Activated CD4-positive, alpha-beta T cell treated with anti-CD3 and anti-CD28 coated beads, Interleukin-2, amount 10 ng/mL, durations not matched to agents 24 days and 14 days (primary cell): ENCODE results near the gene CTU1. TPM values are rescaled to one million over a fixed set of nuclear protein-coding genes. Genes with fewer than 3 reads are reported as not detected.
A peak's percentile ranks its signal among the peaks of the same experiment; 100 is the strongest.
"Not testable (repeated sequence)": the region's sequence is repeated elsewhere in the genome, so short reads cannot be mapped to it uniquely, and the experiment has no call there.

Experiments used
- DNase-seq: peaks from one replicate; pipeline ENCODE4 v3.0.0; 2022
- H3K27ac Mint-ChIP-seq: one replicate; pipeline ENCODE4 v1.8.0; 2022; ENCODE audit warnings: mild to moderate bottlenecking, mixed read lengths
- H3K27me3 Mint-ChIP-seq: one replicate; pipeline ENCODE4 v1.8.0; 2022; ENCODE audit warnings: mixed read lengths
- H3K36me3 Mint-ChIP-seq: one replicate; pipeline ENCODE4 v1.8.0; 2022; ENCODE audit warnings: low read depth, mild to moderate bottlenecking, mixed read lengths
- H3K4me1 Mint-ChIP-seq: one replicate; pipeline ENCODE4 v1.8.0; 2021; ENCODE audit warnings: mixed read lengths
- H3K4me3 Mint-ChIP-seq: one replicate; pipeline ENCODE4 v1.8.0; 2022; ENCODE audit warnings: mild to moderate bottlenecking, moderate library complexity, mixed read lengths
- H3K9me3 Mint-ChIP-seq: one replicate; pipeline ENCODE4 v1.8.0; 2021; ENCODE audit warnings: mixed read lengths
- intact Hi-C: fragments of 100-400 bp; cut with micrococcal nuclease; formaldehyde crosslinking; loops from one replicate; pipeline ENCODE4 v1.15.1; 2023
- total RNA-seq: library from RNA; stranded (reverse); gene quantifications from 2 replicates; pipeline ENCODE4 v1.2.3, GENCODE V29; 2022

The CTU1 gene
- 12.8 and 13.4 TPM in 2 replicates for total RNA-seq

DNA sequence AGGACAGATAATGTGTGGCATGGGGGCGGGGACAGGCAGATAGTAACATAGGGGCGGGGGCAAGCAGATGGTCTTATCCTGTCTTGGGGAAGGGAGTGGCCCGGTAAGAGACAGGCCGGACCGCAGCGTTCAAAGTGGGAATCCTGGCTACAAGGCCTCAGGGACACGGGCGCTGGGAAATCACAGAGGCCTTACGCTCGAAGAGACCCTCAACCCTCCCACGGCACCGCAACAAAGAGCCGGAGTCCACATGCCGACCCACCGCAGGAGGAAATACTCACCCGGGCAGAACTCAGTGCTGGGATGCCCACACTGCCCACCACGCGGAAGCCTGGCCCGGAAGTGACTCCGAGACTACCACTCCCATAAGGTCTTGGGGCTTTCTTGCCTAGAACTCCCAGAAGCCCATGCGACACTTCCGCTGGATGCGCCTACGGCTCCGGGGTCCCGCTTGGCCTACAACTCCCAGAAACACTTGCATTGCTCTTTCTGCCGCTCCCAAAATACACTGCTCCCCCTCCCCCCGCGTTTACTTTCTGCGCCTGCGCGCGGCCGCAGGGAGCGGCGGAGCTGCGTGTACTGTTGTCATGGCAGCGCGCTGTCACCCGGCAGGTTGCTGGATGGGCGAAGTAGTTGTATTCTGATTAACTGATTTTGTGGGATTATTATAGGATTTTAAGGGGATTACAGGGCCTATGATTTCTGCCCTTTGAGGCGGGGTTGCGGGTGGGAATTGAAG, at the start of gene CTU1:
Gene CTU1, minus strand, starts transcription at position 344 of the 739 bp plus-strand sequence. CDS start 3,840 bp downstream, outside the sequence.
- intact Hi-C loops, result loop anchor here (1.0 to 10.0 kb wide), 5 partner anchors 259 to 597 kb away; partner anchors contain the start of genes CLDND2, ETFB and JOSD2
- Mint-ChIP-seq H3K27me3 (no peaks in the 10 kb centered on the region), H3K36me3 (peaks cover 21% of the 10 kb centered on the region), H3K27ac (peak within 1 kb of the TSS; percentile 93), H3K4me1 (peaks cover 24% of the 10 kb centered on the region), H3K9me3 (no peaks in the 10 kb centered on the region), H3K4me3 (peak within 1 kb of the TSS; percentile 87)
- DNase-seq, result peak; percentile 99

DNA sequence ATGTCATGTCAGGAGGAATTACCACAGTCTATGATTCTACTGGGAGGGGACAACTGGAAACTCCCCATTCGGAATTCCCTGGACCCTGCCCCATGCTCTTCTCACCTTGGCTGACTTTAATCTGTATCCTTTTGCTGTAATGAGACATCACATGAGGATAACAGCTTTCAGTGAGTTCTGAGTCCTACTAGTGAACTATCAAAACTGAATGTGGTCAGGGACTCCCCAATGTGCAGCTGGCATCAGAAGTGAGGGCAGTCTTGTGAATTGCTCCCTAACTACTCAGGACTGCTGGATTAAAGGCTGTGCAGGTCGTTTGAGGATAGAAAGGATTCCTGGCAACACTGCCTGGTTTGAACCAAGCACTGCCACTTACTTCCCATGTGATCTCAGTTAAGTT, 49.1 kb upstream of the CTU1 start:
- Mint-ChIP-seq H3K4me1 (peaks cover 10% of the 10 kb centered on the region), H3K36me3 (no peaks in the 10 kb centered on the region), H3K4me3 (no peak overlapping the region), H3K9me3 (no peaks in the 10 kb centered on the region), H3K27me3 (peaks cover 14% of the 10 kb centered on the region), H3K27ac (no peak overlapping the region)
- DNase-seq, result no peak
- intact Hi-C loops, result no loop called here

DNA sequence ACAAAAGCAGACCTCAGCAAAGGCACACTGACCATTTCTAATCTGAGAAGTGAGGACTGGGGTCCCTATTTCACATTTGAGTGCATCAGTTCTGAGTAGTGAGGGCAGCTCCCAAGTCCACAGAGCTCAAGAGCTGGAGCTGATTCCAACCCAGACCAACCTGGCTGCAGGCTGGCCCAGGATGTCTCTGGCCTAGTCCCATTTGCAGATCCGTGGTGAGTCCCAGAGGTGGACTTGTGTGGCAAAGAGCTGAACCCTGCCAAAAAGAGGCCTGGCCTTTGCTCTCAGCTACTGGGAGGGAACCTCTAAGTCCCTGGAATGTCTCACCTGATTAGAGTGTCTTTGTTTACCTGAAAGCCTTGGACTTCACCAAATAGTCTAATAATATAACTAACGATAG, 48.5 kb upstream of the CTU1 start:
- Mint-ChIP-seq H3K4me3 (no peak overlapping the region), H3K36me3 (no peaks in the 10 kb centered on the region), H3K4me1 (peaks cover 10% of the 10 kb centered on the region), H3K27me3 (peaks cover 14% of the 10 kb centered on the region), H3K9me3 (no peaks in the 10 kb centered on the region), H3K27ac (no peak overlapping the region)
- DNase-seq, result no peak
- intact Hi-C loops, result no loop called here

DNA sequence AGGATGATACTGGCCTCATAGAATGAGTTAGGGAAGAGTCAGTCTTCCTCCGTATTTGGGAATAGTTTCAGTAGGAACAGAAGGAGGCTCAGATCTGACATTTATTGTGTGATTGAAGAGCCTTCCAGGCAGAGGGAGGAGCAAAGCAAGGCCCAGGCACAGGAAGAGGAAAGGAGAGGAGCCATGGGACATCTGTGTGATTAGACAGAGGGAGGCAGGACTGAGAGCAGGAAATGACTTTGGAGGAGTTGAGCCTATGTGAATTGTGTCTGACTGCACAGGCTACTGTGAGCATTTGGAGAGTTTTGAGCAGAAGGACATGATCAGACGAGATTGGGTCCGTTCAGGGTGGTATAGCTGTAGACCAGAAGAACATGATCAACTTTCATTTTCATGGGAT, 42.4 kb upstream of the CTU1 start:
- H3K36me3 Mint-ChIP-seq, result no peaks in the 10 kb centered on the region
- no peak for DNase-seq
- peaks cover 8% of the 10 kb centered on the region for H3K9me3 Mint-ChIP-seq
- peaks cover 28% of the 10 kb centered on the region for H3K27me3 Mint-ChIP-seq
- H3K4me3 Mint-ChIP-seq, result no peak overlapping the region
- intact Hi-C loops, result no loop called here
- H3K4me1 Mint-ChIP-seq, result no peaks in the 10 kb centered on the region
- H3K27ac Mint-ChIP-seq, result no peak overlapping the region

DNA sequence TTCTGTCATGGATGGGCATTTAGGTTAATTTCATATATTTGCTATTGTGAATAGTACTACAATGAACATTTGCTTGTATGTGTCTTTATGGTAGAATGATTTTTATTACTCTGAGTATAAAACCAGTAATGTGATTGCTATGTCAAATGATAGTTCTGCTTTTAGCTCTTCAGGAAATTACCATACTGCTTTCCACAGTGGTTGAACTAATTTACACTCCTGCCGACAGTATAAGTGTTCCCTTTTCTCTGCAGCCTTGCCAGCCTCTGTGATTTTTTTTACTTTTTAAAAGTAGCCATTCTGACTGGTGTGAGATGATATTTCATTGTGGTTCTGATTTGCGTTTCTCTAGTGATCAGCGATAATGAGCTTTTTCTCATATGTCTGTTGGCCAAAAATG, 40.4 kb upstream of the CTU1 start:
- no peak overlapping the region for H3K4me3 Mint-ChIP-seq
- no peaks in the 10 kb centered on the region for H3K4me1 Mint-ChIP-seq
- H3K36me3 Mint-ChIP-seq, result no peaks in the 10 kb centered on the region
- intact Hi-C loops, result no loop called here
- H3K9me3 Mint-ChIP-seq, result peaks cover 8% of the 10 kb centered on the region
- H3K27ac Mint-ChIP-seq, result no peak overlapping the region
- peaks cover 28% of the 10 kb centered on the region for H3K27me3 Mint-ChIP-seq
- DNase-seq, result no peak

DNA sequence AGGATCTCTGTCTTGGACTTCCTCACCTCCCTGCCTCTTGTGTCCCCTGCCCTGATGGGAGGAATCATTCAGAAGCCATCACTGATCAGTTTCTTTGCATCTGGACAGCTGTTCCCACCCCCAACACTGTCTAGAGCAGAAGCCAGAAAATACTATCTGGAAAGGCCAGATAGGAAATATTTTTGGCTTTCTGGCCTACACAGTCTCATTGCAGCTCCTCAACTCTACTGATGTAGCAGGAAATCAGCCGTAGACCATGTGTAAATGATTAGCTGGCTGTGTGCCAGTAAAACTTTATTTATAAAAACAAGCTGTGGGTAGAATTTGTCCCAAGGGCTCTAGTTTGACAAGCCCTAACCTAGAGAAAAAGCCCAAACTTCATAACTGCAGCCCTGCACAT, 39.5 kb upstream of the CTU1 start:
- DNase-seq, result no peak
- no peaks in the 10 kb centered on the region for H3K4me1 Mint-ChIP-seq
- intact Hi-C loops, result no loop called here
- H3K4me3 Mint-ChIP-seq, result no peak overlapping the region
- peaks cover 8% of the 10 kb centered on the region for H3K9me3 Mint-ChIP-seq
- no peak overlapping the region for H3K27ac Mint-ChIP-seq
- H3K36me3 Mint-ChIP-seq, result no peaks in the 10 kb centered on the region
- H3K27me3 Mint-ChIP-seq, result peaks cover 26% of the 10 kb centered on the region

DNA sequence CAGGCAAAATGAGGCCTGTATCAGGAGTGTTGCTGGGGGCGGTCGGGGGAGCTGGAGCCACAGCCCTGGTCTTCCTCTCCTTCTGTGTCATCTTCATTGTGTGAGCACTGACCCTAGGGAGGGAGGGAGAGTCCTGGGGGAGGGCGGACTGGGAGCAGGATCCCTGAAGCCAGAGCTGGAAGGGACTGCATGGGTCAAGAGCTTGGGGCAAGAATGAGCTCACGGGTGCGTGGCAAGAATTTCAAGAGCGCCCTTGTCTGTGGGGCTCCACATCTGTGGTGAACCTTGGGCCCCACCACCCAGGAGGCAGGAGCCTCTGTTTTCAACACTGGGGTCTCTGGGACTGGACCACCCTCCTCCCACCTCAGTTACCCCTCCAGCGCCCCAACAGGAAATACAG, 38.5 kb upstream of the CTU1 start:
- Mint-ChIP-seq H3K27me3 (peaks cover 26% of the 10 kb centered on the region), H3K4me1 (no peaks in the 10 kb centered on the region), H3K4me3 (no peak overlapping the region), H3K9me3 (peaks cover 8% of the 10 kb centered on the region), H3K36me3 (no peaks in the 10 kb centered on the region), H3K27ac (no peak overlapping the region)
- DNase-seq, result no peak
- intact Hi-C loops, result no loop called here

DNA sequence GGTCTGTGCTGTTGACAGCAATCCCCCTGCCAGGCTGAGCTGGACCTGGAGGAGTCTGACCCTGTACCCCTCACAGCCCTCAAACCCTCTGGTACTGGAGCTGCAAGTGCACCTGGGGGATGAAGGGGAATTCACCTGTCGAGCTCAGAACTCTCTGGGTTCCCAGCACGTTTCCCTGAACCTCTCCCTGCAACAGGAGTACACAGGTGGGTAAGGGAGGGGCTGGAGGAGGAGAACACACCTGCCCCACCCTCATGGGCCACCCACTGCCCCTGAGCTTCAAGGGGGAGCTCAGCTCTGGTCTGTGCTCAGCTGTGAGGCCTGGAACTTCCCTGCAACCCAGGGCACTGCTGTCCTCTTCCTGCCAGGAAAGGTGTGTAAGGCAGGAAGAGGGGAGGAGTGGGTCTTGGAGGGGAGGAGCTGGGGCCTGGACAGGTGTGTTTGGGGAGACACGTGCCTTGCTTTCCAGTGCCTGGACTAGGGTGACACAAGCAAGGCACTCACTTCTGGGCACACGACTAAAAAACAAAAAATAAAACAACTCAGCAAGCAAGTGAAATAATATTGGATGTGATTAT, 37.8 kb upstream of the CTU1 start:
- H3K36me3 Mint-ChIP-seq, result no peaks in the 10 kb centered on the region
- intact Hi-C loops, result no loop called here
- H3K9me3 Mint-ChIP-seq, result peaks cover 6% of the 10 kb centered on the region
- no peak for DNase-seq
- peaks cover 31% of the 10 kb centered on the region for H3K27me3 Mint-ChIP-seq
- no peak overlapping the region for H3K27ac Mint-ChIP-seq
- H3K4me3 Mint-ChIP-seq, result no peak overlapping the region
- H3K4me1 Mint-ChIP-seq, result no peaks in the 10 kb centered on the region

DNA sequence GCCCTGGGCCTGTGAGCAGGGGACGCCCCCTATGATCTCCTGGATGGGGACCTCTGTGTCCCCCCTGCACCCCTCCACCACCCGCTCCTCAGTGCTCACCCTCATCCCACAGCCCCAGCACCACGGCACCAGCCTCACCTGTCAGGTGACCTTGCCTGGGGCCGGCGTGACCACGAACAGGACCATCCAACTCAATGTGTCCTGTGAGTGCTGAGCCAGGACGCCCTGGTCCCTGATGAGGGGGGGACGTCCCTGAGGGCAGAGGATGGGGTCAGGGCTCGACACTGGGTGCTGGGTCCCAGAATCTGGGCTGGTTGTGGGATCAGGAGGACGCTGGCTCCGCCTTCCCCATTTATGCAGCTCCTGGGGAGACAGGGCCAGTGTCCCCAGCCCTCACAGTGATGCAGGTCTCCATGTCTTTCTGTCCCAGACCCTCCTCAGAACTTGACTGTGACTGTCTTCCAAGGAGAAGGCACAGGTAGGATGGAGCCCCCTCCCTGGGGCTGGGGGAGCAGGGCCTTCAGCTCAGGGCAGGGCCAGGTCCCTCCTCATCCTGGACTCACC, 36.4 kb upstream of the CTU1 start:
- H3K27ac Mint-ChIP-seq, result no peak overlapping the region
- intact Hi-C loops, result no loop called here
- no peak overlapping the region for H3K4me3 Mint-ChIP-seq
- H3K9me3 Mint-ChIP-seq, result no peaks in the 10 kb centered on the region
- peaks cover 28% of the 10 kb centered on the region for H3K27me3 Mint-ChIP-seq
- DNase-seq, result no peak
- H3K4me1 Mint-ChIP-seq, result no peaks in the 10 kb centered on the region
- H3K36me3 Mint-ChIP-seq, result no peaks in the 10 kb centered on the region

DNA sequence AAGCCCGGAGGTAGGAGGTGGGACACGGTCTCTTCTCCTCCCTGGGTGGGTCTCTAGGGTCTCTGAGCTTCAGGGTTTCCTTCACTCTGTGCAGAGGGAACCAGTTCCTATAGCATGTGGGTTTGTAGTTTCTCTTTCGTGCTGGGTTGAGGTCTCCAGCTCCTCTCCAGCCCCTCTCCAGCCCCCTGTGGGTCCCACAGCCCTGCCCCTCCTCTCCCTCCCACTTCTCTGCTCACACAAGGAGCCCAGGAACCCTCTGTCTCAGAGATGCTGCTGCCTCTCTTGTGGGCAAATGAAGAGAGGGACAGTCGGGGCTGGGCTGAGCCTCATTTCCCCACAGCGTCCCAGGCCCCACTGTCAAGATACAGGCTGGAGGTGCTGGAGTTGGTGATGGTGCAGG, 35.3 kb upstream of the CTU1 start:
- no peak for DNase-seq
- H3K36me3 Mint-ChIP-seq, result no peaks in the 10 kb centered on the region
- H3K27me3 Mint-ChIP-seq, result peaks cover 21% of the 10 kb centered on the region
- no peak overlapping the region for H3K27ac Mint-ChIP-seq
- H3K9me3 Mint-ChIP-seq, result no peaks in the 10 kb centered on the region
- intact Hi-C loops, result no loop called here
- no peaks in the 10 kb centered on the region for H3K4me1 Mint-ChIP-seq
- no peak overlapping the region for H3K4me3 Mint-ChIP-seq

DNA sequence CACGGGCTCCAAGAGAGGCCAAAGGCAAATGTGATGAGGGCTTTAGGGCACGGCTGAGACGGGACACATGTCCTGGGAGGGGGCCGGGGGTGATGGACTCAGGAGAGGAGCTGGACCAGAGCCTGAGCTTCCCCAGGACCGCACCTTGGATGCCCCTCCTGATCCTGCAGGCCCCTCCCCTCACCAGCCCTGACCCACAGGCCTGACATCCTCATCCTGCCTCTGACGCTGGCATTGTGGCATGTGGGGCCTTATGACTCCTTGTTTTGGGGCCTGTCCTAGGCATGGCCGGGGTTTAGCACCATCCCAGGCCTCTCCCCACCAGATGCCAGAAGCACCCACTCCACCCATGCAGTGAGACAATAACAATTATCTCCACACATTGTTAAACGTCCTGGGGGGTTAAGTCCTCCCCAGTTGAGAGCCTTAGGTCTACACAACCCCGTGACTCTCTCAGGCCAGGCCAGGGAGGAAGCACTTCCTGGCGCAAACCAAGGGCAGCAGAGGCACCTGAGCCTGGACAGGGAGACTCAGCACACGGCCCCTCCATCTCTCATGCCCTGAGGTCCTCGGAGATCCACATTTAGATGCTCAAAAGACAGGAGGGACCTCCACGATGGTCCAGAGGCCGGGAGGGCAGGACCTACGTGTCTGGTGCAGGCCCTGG, 34.7 kb upstream of the CTU1 start:
- H3K27ac Mint-ChIP-seq, intact Hi-C loops, H3K4me3 Mint-ChIP-seq, H3K9me3 Mint-ChIP-seq, DNase-seq, H3K36me3 Mint-ChIP-seq, H3K4me1 Mint-ChIP-seq: not testable (repeated sequence)
- H3K27me3 Mint-ChIP-seq, result peaks cover 19% of the 10 kb centered on the region

DNA sequence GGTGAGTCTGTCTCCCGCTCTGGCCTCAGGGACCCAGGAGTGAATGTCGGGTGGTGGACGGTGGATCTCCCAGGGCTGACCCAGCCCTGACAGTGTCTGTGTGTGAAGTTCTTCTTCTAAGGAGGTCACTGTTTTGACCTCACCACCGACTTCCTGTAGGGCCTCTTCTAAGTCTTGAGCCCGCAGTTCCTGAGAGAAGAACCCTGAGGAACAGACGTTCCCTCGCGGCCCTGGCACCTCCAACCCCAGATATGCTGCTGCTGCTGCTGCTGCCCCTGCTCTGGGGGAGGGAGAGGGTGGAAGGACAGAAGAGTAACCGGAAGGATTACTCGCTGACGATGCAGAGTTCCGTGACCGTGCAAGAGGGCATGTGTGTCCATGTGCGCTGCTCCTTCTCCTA, 33.9 kb upstream of the CTU1 start, which contains the start of gene SIGLEC7:
Gene SIGLEC7, plus strand, starts transcription at position 183 of the 400 bp plus-strand sequence. Its CDS starts 69 bp downstream, at position 252.
- no peaks in the 10 kb centered on the region for H3K36me3 Mint-ChIP-seq
- no peak within 1 kb of the TSS for H3K4me3 Mint-ChIP-seq
- no peak for DNase-seq
- no peaks in the 10 kb centered on the region for H3K9me3 Mint-ChIP-seq
- H3K4me1 Mint-ChIP-seq, result peaks cover 3% of the 10 kb centered on the region
- H3K27me3 Mint-ChIP-seq, result peaks cover 17% of the 10 kb centered on the region
- intact Hi-C loops, result no loop called here
- no peak within 1 kb of the TSS for H3K27ac Mint-ChIP-seq

DNA sequence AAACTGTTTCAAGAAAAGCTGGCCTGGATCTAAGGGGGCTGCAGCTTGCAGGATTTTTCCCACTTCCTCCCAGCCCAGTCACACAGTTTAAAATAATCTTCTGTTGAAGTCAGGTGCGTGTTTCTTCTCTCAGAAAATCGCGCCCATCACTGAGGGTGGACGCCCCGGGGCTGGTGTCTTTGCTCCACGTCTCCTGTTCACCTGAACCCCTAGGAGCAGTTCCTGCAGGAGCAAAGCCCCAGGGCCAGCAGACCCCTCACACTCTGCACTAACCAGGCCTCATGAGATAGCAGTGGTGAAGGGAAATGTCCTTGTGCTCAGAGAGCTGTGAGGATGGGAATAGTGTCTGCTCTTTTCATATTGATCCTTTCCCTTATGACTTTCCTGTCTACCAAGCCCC, 33.0 kb upstream of the CTU1 start:
- Mint-ChIP-seq H3K27ac (no peak overlapping the region), H3K4me3 (no peak overlapping the region), H3K36me3 (no peaks in the 10 kb centered on the region), H3K27me3 (peaks cover 17% of the 10 kb centered on the region), H3K4me1 (peaks cover 9% of the 10 kb centered on the region), H3K9me3 (no peaks in the 10 kb centered on the region)
- DNase-seq, result no peak
- intact Hi-C loops, result no loop called here

DNA sequence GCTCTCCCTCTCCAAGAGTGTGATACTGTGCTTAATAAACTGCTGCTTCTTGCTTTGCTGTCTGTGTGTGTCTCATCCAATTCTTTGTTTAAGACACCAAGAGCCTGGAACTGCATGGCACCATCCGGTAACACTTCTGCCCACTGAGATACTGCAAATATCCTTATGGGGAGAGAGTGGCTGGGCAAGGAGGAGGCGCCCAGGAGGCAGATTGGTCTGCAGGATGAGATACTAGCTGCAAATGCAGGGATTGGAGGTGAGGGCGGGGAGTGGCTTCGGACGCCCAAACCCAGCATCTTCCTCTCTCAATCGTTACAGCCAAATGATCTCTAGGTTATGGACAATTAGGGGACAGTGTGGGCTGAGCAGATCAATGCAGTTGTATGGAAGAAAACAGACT, 32.2 kb upstream of the CTU1 start:
- no peaks in the 10 kb centered on the region for H3K9me3 Mint-ChIP-seq
- intact Hi-C loops, result no loop called here
- peaks cover 9% of the 10 kb centered on the region for H3K4me1 Mint-ChIP-seq
- no peak overlapping the region for H3K27ac Mint-ChIP-seq
- no peak for DNase-seq
- no peak overlapping the region for H3K4me3 Mint-ChIP-seq
- no peaks in the 10 kb centered on the region for H3K36me3 Mint-ChIP-seq
- H3K27me3 Mint-ChIP-seq, result peaks cover 17% of the 10 kb centered on the region
